ENCODE results near the gene GPX2.

DNA sequence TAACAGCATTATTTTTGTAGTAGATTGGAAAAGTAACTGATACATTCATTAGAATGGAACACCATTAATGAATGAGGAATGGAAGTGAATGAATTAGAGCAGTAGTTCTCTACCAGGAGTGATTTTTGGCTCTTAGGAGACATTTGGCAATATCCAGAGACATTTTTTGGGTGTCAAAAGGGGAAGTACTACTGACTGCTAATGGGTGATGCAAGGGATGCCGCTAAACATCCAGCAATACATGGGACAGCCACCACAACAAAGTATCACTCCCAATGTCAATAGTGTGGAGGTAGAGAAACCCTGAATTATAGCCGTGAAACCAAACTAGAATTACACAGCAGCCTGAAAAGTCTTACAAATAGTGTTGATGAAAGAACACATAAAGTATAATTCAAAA is 26.7 kb downstream of the GPX2 start:
- TF ChIP-seq POLR2A (IDR thresholded peaks at IDR 0.05; ENCODE audit: low read depth, low read length) = no peak
- no peak for TF ChIP-seq POU2F2 (IDR thresholded peaks at IDR 0.05; ENCODE audit: low read depth, low read length)
- no peak for TF ChIP-seq PAX5 (IDR thresholded peaks at IDR 0.05; ENCODE audit: insufficient read depth, low read length, severe bottlenecking)

Data from GM12891 (cell line).